Glomerular endothelial cell (primary cell): ENCODE results near the gene IFI16. TPM values are rescaled to one million over a fixed set of nuclear protein-coding genes. Genes with fewer than 3 reads are reported as not detected.
"Not testable (repeated sequence)": the region's sequence is repeated elsewhere in the genome, so short reads cannot be mapped to it uniquely, and the experiment has no call there.

Experiments used
- DNase-seq: peaks from one replicate; pipeline ENCODE4 v3.0.0-alpha.2; 2011; ENCODE audit warnings: low read depth, low spot score; ENCODE audit errors: extremely low read depth
- total RNA-seq: library from RNA; depleted of rRNA; stranded (reverse); fragments of >200 nt; gene quantifications from 2 replicates; pipeline ENCODE4 v1.2.3, GENCODE V29; 2015

IFI16 gene
- total RNA-seq, 1 donor from 2014 or later, result 180 TPM

- not testable (repeated sequence) for DNase-seq
Observed at GRCh38 chr1:159006210-159006807, 3.4 kb upstream of the IFI16 start.

- no peak for DNase-seq
Observed at GRCh38 chr1:159007726-159008125, 2.0 kb upstream of the IFI16 start.

- no peak for DNase-seq
Observed at GRCh38 chr1:159008744-159009188, 941 bp upstream of the IFI16 start.

GRCh38 chr1:159009287-159009686 lies 420 bp upstream of the IFI16 start:
- no peak for DNase-seq

GRCh38 chr1:159010391-159010790 lies 684 bp downstream of the IFI16 start:
- DNase-seq, result no peak

GRCh38 chr1:159011001-159011400 lies 1.3 kb downstream of the IFI16 start:
- DNase-seq, result not testable (repeated sequence)

GRCh38 chr1:159011751-159012150 lies 2.0 kb downstream of the IFI16 start:
- no peak for DNase-seq

- DNase-seq, result no peak
Observed at GRCh38 chr1:159012495-159012894, 2.8 kb downstream of the IFI16 start.

- DNase-seq, result no peak
Observed at GRCh38 chr1:159014003-159014571, 4.4 kb downstream of the IFI16 start.

GRCh38 chr1:159014851-159015250 lies 5.1 kb downstream of the IFI16 start:
- DNase-seq, result no peak

GRCh38 chr1:159015440-159015909 lies 5.8 kb downstream of the IFI16 start:
- peak; percentile 92 for DNase-seq

GRCh38 chr1:159023723-159024122 lies 14.0 kb downstream of the IFI16 start:
- no peak for DNase-seq

- no peak for DNase-seq
Observed at GRCh38 chr1:159025043-159025442, 15.3 kb downstream of the IFI16 start.

GRCh38 chr1:159026841-159027240 lies 17.1 kb downstream of the IFI16 start:
- not testable (repeated sequence) for DNase-seq

GRCh38 chr1:159030311-159030710 lies 20.6 kb downstream of the IFI16 start:
- DNase-seq, result no peak

- DNase-seq, result no peak
Observed at GRCh38 chr1:159030877-159031447, 21.3 kb downstream of the IFI16 start.

- DNase-seq, result no peak
Observed at GRCh38 chr1:159040206-159040605, 30.5 kb downstream of the IFI16 start.

- no peak for DNase-seq
Observed at GRCh38 chr1:159040893-159041724, 31.4 kb downstream of the IFI16 start.

GRCh38 chr1:159046486-159046885 lies 36.8 kb downstream of the IFI16 start:
- DNase-seq, result not testable (repeated sequence)

- DNase-seq, result no peak
Observed at GRCh38 chr1:159051436-159051835, 41.7 kb downstream of the IFI16 start.

GRCh38 chr1:159054427-159054826 lies 44.7 kb downstream of the IFI16 start:
- DNase-seq, result no peak
